H1 (cell line): ENCODE results near the gene ZNF598. TPM values are rescaled to one million over a fixed set of nuclear protein-coding genes. Genes with fewer than 3 reads are reported as not detected.

ENCODE experiments used
- CTCF ChIA-PET: fragments of 300-600 bp; sonication (Branson Sonifier 250); formaldehyde crosslinking; loops from one replicate; lab custom pipeline; 2021; ENCODE audit not compliant: partially characterized antibody; lab: Charles Lee
- POLR2A ChIA-PET: fragments of 300-600 bp; sonication (Branson Sonifier 250); formaldehyde crosslinking; loops from one replicate; lab custom pipeline; 2021; ENCODE audit warnings: inconsistent platforms; ENCODE audit not compliant: partially characterized antibody; lab: Charles Lee
- DNase-seq, 2 experiments: peaks; one replicate each; pipeline versions ENCODE4 v3.0.0 to v3.0.0-alpha.2; 2010 to 2022; ENCODE audit warnings: low spot score in 2 of 2, low read depth in 1 of 2, mixed read lengths in 1 of 2
- FAIRE-seq: peaks from 2 replicates; lab custom pipeline; 2011; peaks lifted over from hg19 to GRCh38; lab: Jason Lieb, UNC
- H2AFZ ChIP-seq: 2 replicates; pipeline ENCODE4 v1.8.1; 2012; ENCODE audit warnings: low read length, inconsistent platforms
- H2AK5ac ChIP-seq: 2 replicates; pipeline ENCODE4 v1.6.1; 2013; ENCODE audit warnings: low read depth, low read length
- H2BK120ac ChIP-seq: replicated peaks from 2 replicates; pipeline ENCODE3; 2013; ENCODE audit warnings: low read depth, low read length, inconsistent platforms
- H2BK12ac ChIP-seq: 2 replicates; pipeline ENCODE4 v1.6.1; 2013; ENCODE audit warnings: low read depth, low read length
- H2BK15ac ChIP-seq: 2 replicates; pipeline ENCODE4 v1.6.1; 2013; ENCODE audit warnings: low read length
- H2BK20ac ChIP-seq: 2 replicates; pipeline ENCODE4 v1.6.1; 2013; ENCODE audit warnings: low read length
- H2BK5ac ChIP-seq: 2 replicates; pipeline ENCODE4 v1.6.1; 2013; ENCODE audit warnings: low read depth, low read length
- H3K14ac ChIP-seq: 2 replicates; pipeline ENCODE4 v1.6.1; 2013; ENCODE audit warnings: inconsistent platforms; ENCODE audit not compliant: insufficient read length
- H3K18ac ChIP-seq: 2 replicates; pipeline ENCODE4 v1.6.1; 2013; ENCODE audit warnings: low read length; ENCODE audit errors: extremely low read depth
- H3K23ac ChIP-seq: 2 replicates; pipeline ENCODE4 v1.6.1; 2013; ENCODE audit warnings: inconsistent platforms; ENCODE audit not compliant: insufficient read length
- H3K23me2 ChIP-seq: 2 replicates; pipeline ENCODE4 v1.6.1; 2013; ENCODE audit warnings: low read depth, low read length
- H3K27ac ChIP-seq: 2 replicates; pipeline ENCODE4 v1.6.1; 2011; ENCODE audit warnings: low read depth, low read length, inconsistent platforms
- H3K27me3 ChIP-seq, 4 experiments: replicated peaks in 1 of 4; 1 replicate in 1 of 4; 2 replicates in 3 of 4; pipeline versions ENCODE4 v1.6.1 to v1.8.1; 2011 to 2013; ENCODE audit warnings: low read length in 3 of 4, mild to moderate bottlenecking in 3 of 4, inconsistent platforms in 2 of 4, mixed read lengths in 2 of 4, moderate library complexity in 1 of 4; ENCODE audit not compliant: control insufficient read depth in 3 of 4, insufficient read depth in 3 of 4; ENCODE audit errors: extremely low read depth in 1 of 4
- H3K36me3 ChIP-seq, 4 experiments: 2 replicates each; pipeline versions ENCODE4 v1.6.1 to v1.8.1; 2011 to 2013; ENCODE audit warnings: mild to moderate bottlenecking in 4 of 4, low read length in 3 of 4, moderate library complexity in 2 of 4, control low read depth in 1 of 4, inconsistent platforms in 1 of 4; ENCODE audit not compliant: insufficient read depth in 4 of 4, control insufficient read depth in 2 of 4
- H3K4ac ChIP-seq: replicated peaks from 2 replicates; pipeline ENCODE3; 2013; ENCODE audit warnings: low read length, low read depth, mixed read lengths, inconsistent platforms; ENCODE audit not compliant: insufficient read length
- H3K4me1 ChIP-seq, 4 experiments: replicated peaks in 1 of 4; 1 replicate in 1 of 4; 2 replicates in 3 of 4; pipeline versions ENCODE4 v1.6.1 to v1.8.1; 2011 to 2013; ENCODE audit warnings: low read length in 3 of 4, inconsistent platforms in 2 of 4, mixed read lengths in 1 of 4; ENCODE audit not compliant: insufficient read depth in 4 of 4, control insufficient read depth in 3 of 4
- H3K4me2 ChIP-seq, 2 experiments: 2 replicates each; pipeline versions ENCODE4 v1.6.1 to v1.8.1; 2011 to 2013; ENCODE audit warnings: low read depth in 2 of 2, low read length in 2 of 2, control low read depth in 1 of 2, inconsistent platforms in 1 of 2, mild to moderate bottlenecking in 1 of 2; ENCODE audit not compliant: insufficient read depth in 1 of 2
- H3K4me3 ChIP-seq, 4 experiments: fragments of 200-600, 300-600 bp in 1 of 4; sonication (generic), shearing (Covaris generic), sonication (Bioruptor Twin) in 1 of 4; 2 replicates each; pipeline versions ENCODE4 v1.5.1 to v1.8.1; 2011 to 2016; ENCODE audit warnings: low read length in 4 of 4, low read depth in 3 of 4, control low read depth in 2 of 4, inconsistent platforms in 2 of 4, mild to moderate bottlenecking in 2 of 4, mixed read lengths in 1 of 4, moderate library complexity in 1 of 4; ENCODE audit not compliant: insufficient read depth in 2 of 4; ENCODE audit errors: extremely low read depth in 1 of 4
- H3K56ac ChIP-seq: replicated peaks from 2 replicates; pipeline ENCODE3; 2013; ENCODE audit warnings: low read depth, mild to moderate bottlenecking, mixed read lengths, low read length, inconsistent platforms; ENCODE audit not compliant: insufficient read length
- H3K79me1 ChIP-seq: 2 replicates; pipeline ENCODE4 v1.6.1; 2013; ENCODE audit warnings: low read depth, low read length, control low read depth
- H3K79me2 ChIP-seq, 2 experiments: 2 replicates each; pipeline versions ENCODE4 v1.6.1 to v1.8.1; 2012 to 2013; ENCODE audit warnings: low read length in 2 of 2, mild to moderate bottlenecking in 2 of 2, inconsistent platforms in 1 of 2; ENCODE audit not compliant: insufficient read depth in 2 of 2, control insufficient read depth in 1 of 2
- H3K9ac ChIP-seq, 4 experiments: replicated peaks in 1 of 4; 1 replicate in 1 of 4; 2 replicates in 3 of 4; pipeline versions ENCODE4 v1.6.1 to v1.8.1; 2011 to 2013; ENCODE audit warnings: low read depth in 3 of 4, low read length in 3 of 4, control low read depth in 2 of 4, mild to moderate bottlenecking in 2 of 4, moderate library complexity in 2 of 4, inconsistent platforms in 1 of 4; ENCODE audit errors: extremely low read depth in 1 of 4
- H3K9me3 ChIP-seq, 2 experiments: 2 replicates each; pipeline versions ENCODE4 v1.6.1 to v1.8.1; 2012 to 2013; ENCODE audit warnings: mild to moderate bottlenecking in 2 of 2, moderate library complexity in 2 of 2, control low read depth in 1 of 2, inconsistent platforms in 1 of 2, low read depth in 1 of 2, low read length in 1 of 2, mixed read lengths in 1 of 2; ENCODE audit not compliant: insufficient read depth in 2 of 2
- H4K20me1 ChIP-seq, 2 experiments: replicated peaks in 1 of 2; 2 replicates each; pipeline versions ENCODE3 to v1.8.1; 2011 to 2013; ENCODE audit warnings: inconsistent platforms in 2 of 2, low read length in 2 of 2, mild to moderate bottlenecking in 1 of 2; ENCODE audit not compliant: insufficient read depth in 2 of 2, control insufficient read depth in 1 of 2
- H4K5ac ChIP-seq: 2 replicates; pipeline ENCODE4 v1.6.1; 2013; ENCODE audit warnings: low read length, low read depth, mixed read lengths, inconsistent platforms; ENCODE audit not compliant: insufficient read length
- H4K8ac ChIP-seq: 2 replicates; pipeline ENCODE4 v1.8.0; 2013; ENCODE audit warnings: mild to moderate bottlenecking, moderate library complexity, low read length, inconsistent platforms; ENCODE audit not compliant: insufficient read depth; ENCODE audit errors: extremely low read depth
- H4K91ac ChIP-seq: replicated peaks from 2 replicates; pipeline ENCODE3; 2013; ENCODE audit warnings: low read length, mixed read lengths, inconsistent platforms; ENCODE audit not compliant: insufficient read length
- CHD2 ChIP-seq: IDR thresholded peaks from 2 replicates; pipeline ENCODE4 v1.6.1; 2012; ENCODE audit warnings: low read length, improper control_type of control experiment
- EGR1 ChIP-seq: IDR thresholded peaks from 2 replicates; pipeline ENCODE4 v1.6.1; 2011; ENCODE audit warnings: low read depth, low read length, borderline replicate concordance
- GABPA ChIP-seq: IDR thresholded peaks from 2 replicates; pipeline ENCODE4 v1.6.1; 2011; ENCODE audit warnings: mild to moderate bottlenecking, low read length, moderate library complexity, borderline replicate concordance; ENCODE audit not compliant: insufficient read depth
- RNF2 ChIP-seq: fragments of 200-900, 300-1000 bp; sonication (generic); IDR thresholded peaks from 2 replicates; pipeline ENCODE4 v1.7.1; 2016; ENCODE audit warnings: borderline replicate concordance, low read depth, mild to moderate bottlenecking, antibody characterized with exemption, low read length; ENCODE audit not compliant: poor library complexity, severe bottlenecking; ENCODE audit errors: missing control alignments
- SP1 ChIP-seq: IDR thresholded peaks from 2 replicates; pipeline ENCODE4 v1.6.1; 2011; ENCODE audit warnings: low read depth, low read length
- SP2 ChIP-seq: IDR thresholded peaks from 2 replicates; pipeline ENCODE4 v1.6.1; 2012; ENCODE audit warnings: mild to moderate bottlenecking, low read length, inconsistent platforms
- SUZ12 ChIP-seq: fragments of 200-600 bp; sonication (generic); IDR thresholded peaks from 2 replicates; pipeline ENCODE4 v1.6.1; 2012; ENCODE audit warnings: mild to moderate bottlenecking, inconsistent platforms, low read length, moderate library complexity, mixed read lengths
- TBP ChIP-seq: IDR thresholded peaks from 2 replicates; pipeline ENCODE4 v1.6.1; 2011; ENCODE audit warnings: low read depth, low read length, improper control_type of control experiment
- USF2 ChIP-seq: IDR thresholded peaks from 2 replicates; pipeline ENCODE4 v1.6.1; 2011; ENCODE audit warnings: low read length, improper control_type of control experiment
- WGBS, 2 experiments: shearing (Covaris generic) in 1 of 2; methylation state at CpG; one replicate each; pipeline versions ENCODE4 v1.1.6 to v1.1.7; 2013 to 2015; ENCODE audit warnings: low lambda C conversion rate in 2 of 2, mixed read lengths in 2 of 2, inconsistent platforms in 1 of 2, low coverage in 1 of 2, missing lambda C conversion rate in 1 of 2; ENCODE audit not compliant: insufficient replicate concordance in 2 of 2, insufficient coverage in 1 of 2, insufficient read length in 1 of 2; ENCODE audit errors: extremely low coverage in 1 of 2, missing lambda C conversion rate in 1 of 2; 5-methylcytosine and 5-hydroxymethylcytosine counted together
- polyA plus RNA-seq, 7 experiments: library from polyadenylated mRNA; depleted of rRNA in 3 of 7; stranded (reverse) in 5 of 7; unstranded in 2 of 7; fragments of >200 nt in 5 of 7; fragments of 200-250 nt in 2 of 7; gene quantifications; 1 replicate in 5 of 7; 2 replicates in 1 of 7; 4 replicates in 1 of 7; pipeline versions ENCODE4 v1.2.1 to v1.2.3, GENCODE V29; 2011 to 2013; ENCODE audit warnings: missing spikeins in 2 of 7, mixed read lengths in 2 of 7
- total RNA-seq: library from RNA; stranded (reverse); fragmentation: NEBNext Ultra II Directional; extraction: Animal tissue kit (Norgen Biotek cat#: 25700); gene quantifications from 2 replicates; pipeline ENCODE4 v1.2.1, GENCODE V29; 2021

The ZNF598 gene
- total and polyA plus RNA-seq, 2 of the 8 experiments (the other 6 are each of a cell fraction or from before 2014, with no cell fraction given): 29.3 to 47.6 TPM

GRCh38 chr16:1987198-1987597 is 22.4 kb downstream of the ZNF598 start:
- TF ChIP-seq GABPA (no peak), SUZ12 (no peak), TBP (no peak), SP2 (no peak), RNF2 (no peak), SP1 (no peak), USF2 (no peak), EGR1 (no peak), CHD2 (no peak)
- no peak overlapping the region for H2AFZ ChIP-seq
- POLR2A ChIA-PET: interaction anchor here (0.7 to 28.2 kb wide), 5 partner anchors 9 to 168 kb away, joined by 3 to 736 read pairs (median 10); partner anchors contain the start of genes NDUFB10, RNF151, RPS2 and TBL3
- peaks cover 0 to 31% (median 20%) of the 10 kb centered on the region in 4 experiments; a peak in 6 of 7 replicates for H3K4me1 ChIP-seq
- DNase-seq: no peak
- no peak overlapping the region for H2BK20ac ChIP-seq
- H4K91ac ChIP-seq: no peak overlapping the region
- no peak overlapping the region for H3K4me2 ChIP-seq
- H3K23ac ChIP-seq: no peak overlapping the region
- H4K20me1 ChIP-seq: peaks cover 0 to 10% of the 10 kb centered on the region in 2 experiments
- no peak overlapping the region for H3K4ac ChIP-seq
- no peak overlapping the region for H2BK12ac ChIP-seq
- peaks cover 4 to 39% (median 34%) of the 10 kb centered on the region in 4 experiments for H3K27me3 ChIP-seq
- H2BK120ac ChIP-seq: no peak overlapping the region
- H3K79me1 ChIP-seq: no peaks in the 10 kb centered on the region
- no peak overlapping the region for H2BK15ac ChIP-seq
- H2BK5ac ChIP-seq: no peak overlapping the region
- peaks cover 29% of the 10 kb centered on the region for H3K23me2 ChIP-seq
- no peak overlapping the region for H4K5ac ChIP-seq
- peaks cover 0 to 9% of the 10 kb centered on the region in 2 experiments; a peak in 1 of 4 replicates for H3K79me2 ChIP-seq
- H4K8ac ChIP-seq: no peak overlapping the region
- CTCF ChIA-PET: interaction anchor here (0.8 to 1.7 kb wide), 4 partner anchors 17 to 125 kb away, joined by 3 to 7 read pairs (median 4); no protein-coding TSS in a partner anchor
- no peak overlapping the region for H3K27ac ChIP-seq
- no peak overlapping the region for H3K4me3 ChIP-seq
- no peak overlapping the region for H3K9ac ChIP-seq
- 92% methylated on average over 10 of the region's 10 CpGs; no CpG with 5 or more reads in 1 of the 2 experiments for WGBS, 2 experiments
- no peaks in the 10 kb centered on the region for H3K9me3 ChIP-seq
- H3K56ac ChIP-seq: no peak overlapping the region
- H2AK5ac ChIP-seq: no peak overlapping the region
- H3K36me3 ChIP-seq: peaks cover 2 to 5% (median 3%) of the 10 kb centered on the region in 4 experiments; a peak in 3 of 8 replicates
- no peak overlapping the region for H3K14ac ChIP-seq
- no peak overlapping the region for H3K18ac ChIP-seq
- no peak for FAIRE-seq
